ENCODE measurements around the gene GRIK1.

DNA sequence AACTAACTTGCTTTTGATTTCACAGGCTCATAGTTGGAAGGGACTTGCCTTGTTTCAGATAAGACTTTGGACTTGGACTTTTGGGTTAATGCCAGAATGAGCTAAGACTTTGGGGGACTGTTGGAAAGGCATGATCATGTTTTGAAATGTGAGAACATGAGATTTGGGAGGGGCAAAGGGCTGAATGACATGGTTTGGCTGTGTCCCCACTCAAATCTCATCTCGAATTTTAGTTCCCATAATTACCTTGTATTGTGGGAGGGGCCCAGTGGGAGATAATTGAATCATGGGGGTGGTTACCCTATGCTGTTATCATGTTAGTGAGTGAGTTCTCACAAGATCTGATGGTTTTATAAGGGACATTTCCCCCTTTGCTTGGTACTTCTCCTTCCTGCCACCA, 222.1 kb downstream of the GRIK1 start:
- TF ChIP-seq, protein P1, sequence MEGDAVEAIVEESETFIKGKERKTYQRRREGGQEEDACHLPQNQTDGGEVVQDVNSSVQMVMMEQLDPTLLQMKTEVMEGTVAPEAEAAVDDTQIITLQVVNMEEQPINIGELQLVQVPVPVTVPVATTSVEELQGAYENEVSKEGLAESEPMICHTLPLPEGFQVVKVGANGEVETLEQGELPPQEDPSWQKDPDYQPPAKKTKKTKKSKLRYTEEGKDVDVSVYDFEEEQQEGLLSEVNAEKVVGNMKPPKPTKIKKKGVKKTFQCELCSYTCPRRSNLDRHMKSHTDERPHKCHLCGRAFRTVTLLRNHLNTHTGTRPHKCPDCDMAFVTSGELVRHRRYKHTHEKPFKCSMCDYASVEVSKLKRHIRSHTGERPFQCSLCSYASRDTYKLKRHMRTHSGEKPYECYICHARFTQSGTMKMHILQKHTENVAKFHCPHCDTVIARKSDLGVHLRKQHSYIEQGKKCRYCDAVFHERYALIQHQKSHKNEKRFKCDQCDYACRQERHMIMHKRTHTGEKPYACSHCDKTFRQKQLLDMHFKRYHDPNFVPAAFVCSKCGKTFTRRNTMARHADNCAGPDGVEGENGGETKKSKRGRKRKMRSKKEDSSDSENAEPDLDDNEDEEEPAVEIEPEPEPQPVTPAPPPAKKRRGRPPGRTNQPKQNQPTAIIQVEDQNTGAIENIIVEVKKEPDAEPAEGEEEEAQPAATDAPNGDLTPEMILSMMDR (IDR thresholded peaks at IDR 0.05): no peak
- TF ChIP-seq POLR2A (IDR thresholded peaks at IDR 0.05): no peak
- no peak for TF ChIP-seq POLR2AphosphoS5 (IDR thresholded peaks at IDR 0.05; ENCODE audit: insufficient read depth in 1 of 2, low read depth in 1 of 2)

Measured in vagina (tissue), 2 donors.